ENCODE results near the gene CTCFL. TPM values are rescaled to one million over a fixed set of nuclear protein-coding genes. Genes with fewer than 3 reads are reported as not detected.
A peak's percentile ranks its signal among the peaks of the same experiment; 100 is the strongest.
"Not testable (repeated sequence)": the region's sequence is repeated elsewhere in the genome, so short reads cannot be mapped to it uniquely, and the experiment has no call there.

The CTCFL gene
- total RNA-seq, 2 experiments from 2014 or later = not detected

DNA sequence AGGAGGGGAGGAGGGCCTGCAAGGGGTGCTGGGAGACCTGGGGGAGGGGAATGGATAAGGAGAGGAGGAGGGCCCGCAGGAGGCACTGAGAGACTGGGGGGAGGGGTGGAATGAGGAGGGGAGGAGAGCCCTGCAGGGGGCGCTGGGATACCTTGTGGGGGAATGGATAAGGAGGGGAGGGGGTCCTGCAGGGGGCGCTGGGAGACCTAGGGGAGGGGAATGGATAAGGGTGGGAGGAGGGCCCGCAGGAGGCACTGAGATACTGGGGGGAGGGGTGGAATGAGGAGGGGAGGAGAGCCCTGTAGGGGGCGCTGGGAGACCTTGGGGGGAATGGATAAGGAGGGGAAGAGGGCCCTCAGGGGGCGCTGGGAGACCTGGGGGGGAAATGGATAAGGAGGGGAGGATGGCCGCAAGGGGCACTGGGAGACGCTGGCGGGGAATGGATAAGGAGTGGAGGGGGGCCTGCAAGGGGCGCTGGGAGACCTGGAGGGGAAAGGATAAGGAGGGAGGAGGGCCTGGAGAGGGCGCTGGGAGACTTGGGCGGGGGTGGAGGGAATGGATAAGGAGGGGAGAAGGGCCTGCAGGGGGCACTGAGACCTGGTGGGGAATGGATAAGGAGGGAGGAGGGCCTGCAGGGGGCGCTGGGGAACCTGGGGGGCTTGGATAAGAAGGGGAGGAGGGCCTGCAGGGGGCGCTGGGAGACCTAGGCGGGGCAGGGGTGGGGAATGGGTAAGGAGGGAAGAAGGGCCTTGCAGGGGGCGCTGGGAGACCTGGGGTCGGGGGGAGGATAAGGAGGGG, 1.3 kb upstream of the CTCFL start:
- POLR2A ChIA-PET = no interaction called here
- intact Hi-C loops (cut with micrococcal nuclease) = no loop called here
- CTCF ChIA-PET = interaction anchor here (1.0 kb wide), 1 partner anchor 12 kb away, joined by 4 read pairs; no protein-coding TSS in a partner anchor
- H3K9me3 Mint-ChIP-seq = no peaks in the 10 kb centered on the region
- peaks cover 11% of the 10 kb centered on the region for H3K4me1 Mint-ChIP-seq (ENCODE audit: low read depth)
- H3K27me3 Mint-ChIP-seq = no peaks in the 10 kb centered on the region
- H3K4me3 Mint-ChIP-seq = no peak overlapping the region
- DNase-seq = peak; percentile 36
- H3K36me3 Mint-ChIP-seq = no peaks in the 10 kb centered on the region
- H3K27ac Mint-ChIP-seq = no peak overlapping the region

DNA sequence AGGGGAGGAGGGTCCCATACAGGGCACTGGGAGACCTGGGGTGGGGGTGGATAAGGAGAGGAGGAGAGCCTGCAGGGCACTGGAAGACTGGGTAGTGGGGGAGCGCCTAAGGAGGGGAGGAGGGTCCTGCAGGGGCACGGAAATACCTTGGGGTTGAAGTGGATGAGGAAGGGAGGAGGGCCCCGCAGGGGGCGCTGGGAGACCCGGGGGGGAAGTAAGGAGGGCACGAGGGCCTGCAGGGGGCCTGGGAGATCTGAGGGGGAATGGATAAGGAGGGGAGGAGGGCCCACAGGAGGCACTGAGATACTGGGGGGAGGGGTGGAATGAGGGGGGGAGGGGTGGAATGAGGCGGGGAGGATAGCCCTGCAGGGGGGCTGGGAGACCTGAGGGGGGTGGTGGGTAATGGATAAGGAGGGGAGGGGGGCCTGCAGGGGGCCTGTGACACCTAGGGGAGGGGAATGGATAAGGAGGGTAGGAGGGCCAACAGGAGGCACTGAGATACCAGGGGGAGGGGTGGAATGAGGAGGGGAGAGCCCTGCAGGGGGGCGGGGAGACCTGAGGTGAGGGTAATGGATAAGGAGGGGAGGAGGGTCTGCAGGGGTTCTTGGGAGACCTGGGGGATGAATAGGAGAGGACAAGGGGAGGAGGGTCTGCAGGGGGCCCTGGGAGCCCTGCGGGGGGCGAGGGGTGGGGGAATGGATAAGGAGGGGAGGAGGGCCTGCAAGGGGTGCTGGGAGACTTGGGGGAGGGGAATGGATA, 567 bp upstream of the CTCFL start:
- intact Hi-C loops (cut with micrococcal nuclease) = no loop called here
- POLR2A ChIA-PET = no interaction called here
- Mint-ChIP-seq H3K27ac (no peak overlapping the region), H3K4me1 (ENCODE audit: low read depth) (peaks cover 11% of the 10 kb centered on the region), H3K4me3 (no peak overlapping the region), H3K9me3 (no peaks in the 10 kb centered on the region), H3K27me3 (no peaks in the 10 kb centered on the region), H3K36me3 (no peaks in the 10 kb centered on the region)
- CTCF ChIA-PET = no interaction called here
- DNase-seq = no peak

DNA sequence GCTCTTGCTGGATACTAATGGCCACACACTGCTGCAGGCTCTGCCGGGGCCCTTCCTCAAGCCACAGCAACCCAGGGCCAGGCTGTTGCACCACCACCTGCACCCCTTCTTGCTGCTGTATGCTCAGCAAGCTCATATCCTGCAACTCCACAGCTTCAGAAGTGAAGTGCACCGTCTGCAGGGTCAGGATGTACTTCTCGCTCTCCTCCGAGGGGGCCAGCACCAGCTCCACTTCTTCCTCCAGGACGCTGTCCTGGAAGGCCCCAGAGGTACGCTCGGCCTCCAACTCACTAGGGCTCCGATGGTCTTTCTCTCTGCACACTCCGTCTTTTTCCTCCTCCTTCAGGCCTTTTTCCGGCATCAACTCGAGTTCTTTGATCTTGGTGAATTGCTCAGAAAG, 1.2 kb downstream of the CTCFL start:
- Mint-ChIP-seq H3K27ac (no peak overlapping the region), H3K4me1 (ENCODE audit: low read depth) (peaks cover 11% of the 10 kb centered on the region), H3K4me3 (no peak overlapping the region), H3K36me3 (no peaks in the 10 kb centered on the region), H3K9me3 (no peaks in the 10 kb centered on the region), H3K27me3 (no peaks in the 10 kb centered on the region)
- intact Hi-C loops (cut with micrococcal nuclease) = no loop called here
- DNase-seq = no peak
- POLR2A ChIA-PET = no interaction called here
- CTCF ChIA-PET = no interaction called here

DNA sequence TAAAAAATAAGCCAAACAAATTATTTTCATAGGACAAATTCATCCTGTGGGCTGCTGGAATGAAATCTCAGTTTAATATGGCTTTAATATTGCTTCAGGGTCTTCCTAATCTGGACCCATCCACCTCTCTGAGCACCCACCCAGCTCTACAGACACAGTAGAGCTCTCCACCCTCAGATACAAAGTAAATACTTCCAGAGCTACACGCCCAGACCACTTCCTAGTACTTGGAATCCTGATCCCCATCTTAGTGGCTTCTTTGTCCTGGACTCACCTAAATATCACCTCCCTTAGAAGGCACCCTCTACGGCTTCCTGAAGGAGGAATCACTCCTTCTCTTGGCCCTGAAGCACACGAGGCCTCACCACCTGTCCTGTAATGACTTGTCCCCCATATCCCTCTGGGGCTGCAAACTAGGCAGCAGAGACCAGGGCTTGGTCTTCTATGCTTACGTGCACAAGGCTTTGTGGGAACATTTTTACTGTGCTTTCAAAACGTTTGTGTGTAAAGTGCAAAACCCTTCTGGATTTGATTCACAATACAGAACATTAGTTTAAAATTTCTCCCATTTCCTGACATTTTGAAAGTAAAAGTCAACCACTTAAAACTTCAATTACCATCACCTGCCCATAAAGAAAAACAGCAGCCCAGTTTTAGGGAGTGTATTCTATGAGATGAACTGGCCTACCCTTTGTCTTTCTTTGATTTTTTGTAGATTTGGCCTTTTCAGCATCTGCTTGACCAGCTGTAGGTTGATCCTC, 2.4 kb downstream of the CTCFL start:
- Mint-ChIP-seq H3K9me3 (no peaks in the 10 kb centered on the region), H3K27me3 (no peaks in the 10 kb centered on the region), H3K36me3 (no peaks in the 10 kb centered on the region), H3K4me1 (ENCODE audit: low read depth) (peaks cover 11% of the 10 kb centered on the region), H3K27ac (no peak overlapping the region), H3K4me3 (no peak overlapping the region)
- DNase-seq = peak; percentile 51
- CTCF ChIA-PET = interaction anchor here (1.0 kb wide), 1 partner anchor 13 kb away, joined by 3 read pairs; no protein-coding TSS in a partner anchor
- POLR2A ChIA-PET = no interaction called here
- intact Hi-C loops (cut with micrococcal nuclease) = no loop called here

DNA sequence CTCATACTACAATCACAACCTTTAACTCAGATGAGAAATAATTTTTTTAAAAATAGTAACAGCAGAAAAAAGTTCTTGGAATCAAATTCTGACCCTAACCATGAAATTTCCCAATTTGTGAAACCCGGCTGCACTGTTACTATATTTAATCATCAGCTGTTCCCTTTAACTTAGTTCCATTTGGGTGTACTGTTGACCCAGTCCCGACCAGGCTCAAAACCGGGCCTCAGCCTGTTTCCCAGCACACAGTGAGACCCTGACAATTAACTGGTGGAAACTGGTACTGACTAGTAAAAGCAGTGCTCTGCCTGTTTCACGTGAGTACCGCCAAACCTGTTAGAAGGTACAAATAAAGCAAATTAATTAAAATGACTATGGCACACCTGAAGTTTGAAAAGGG, 7.0 kb downstream of the CTCFL start:
- H3K36me3 Mint-ChIP-seq = no peaks in the 10 kb centered on the region
- no peak overlapping the region for H3K4me3 Mint-ChIP-seq
- H3K27ac Mint-ChIP-seq = no peak overlapping the region
- intact Hi-C loops (cut with micrococcal nuclease) = no loop called here
- ChIA-PET CTCF (no interaction called here), POLR2A (no interaction called here)
- peaks cover 4% of the 10 kb centered on the region for H3K27me3 Mint-ChIP-seq
- no peak for DNase-seq
- no peaks in the 10 kb centered on the region for H3K9me3 Mint-ChIP-seq
- H3K4me1 Mint-ChIP-seq (ENCODE audit: low read depth) = peaks cover 6% of the 10 kb centered on the region

DNA sequence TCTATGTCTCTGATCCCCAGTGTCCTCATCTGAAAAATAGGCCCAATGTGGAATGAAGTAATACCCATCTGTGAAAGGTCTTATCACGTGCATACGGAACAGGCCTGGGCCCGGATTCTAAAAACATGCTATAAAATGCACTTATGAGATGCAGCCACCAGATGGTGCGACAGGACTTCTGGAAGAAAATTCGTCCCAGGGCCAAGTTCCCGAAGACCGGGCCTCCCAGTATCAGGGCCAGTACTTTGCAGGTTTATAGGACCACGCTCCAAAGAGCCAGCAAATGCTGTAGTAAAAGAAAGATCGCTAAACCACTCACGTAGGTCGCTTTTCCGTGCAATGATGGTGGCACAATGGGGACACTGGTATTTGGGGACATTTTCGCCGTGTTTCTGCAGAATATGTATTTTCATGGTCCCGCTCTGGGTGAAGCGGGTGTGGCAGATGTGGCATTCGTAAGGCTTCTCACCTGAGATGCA, 10.6 kb downstream of the CTCFL start:
- Mint-ChIP-seq H3K9me3 (no peaks in the 10 kb centered on the region), H3K27me3 (peaks cover 10% of the 10 kb centered on the region), H3K4me3 (no peak overlapping the region), H3K27ac (no peak overlapping the region), H3K36me3 (no peaks in the 10 kb centered on the region), H3K4me1 (ENCODE audit: low read depth) (no peaks in the 10 kb centered on the region)
- intact Hi-C loops (cut with micrococcal nuclease) = loop anchor here (2.0 kb wide), 1 partner anchor 80 kb away; no protein-coding TSS in a partner anchor
- POLR2A ChIA-PET = no interaction called here
- CTCF ChIA-PET = interaction anchor here (0.9 kb wide), 1 partner anchor 24 kb away, joined by 3 read pairs; no protein-coding TSS in a partner anchor
- peak; percentile 38 for DNase-seq

DNA sequence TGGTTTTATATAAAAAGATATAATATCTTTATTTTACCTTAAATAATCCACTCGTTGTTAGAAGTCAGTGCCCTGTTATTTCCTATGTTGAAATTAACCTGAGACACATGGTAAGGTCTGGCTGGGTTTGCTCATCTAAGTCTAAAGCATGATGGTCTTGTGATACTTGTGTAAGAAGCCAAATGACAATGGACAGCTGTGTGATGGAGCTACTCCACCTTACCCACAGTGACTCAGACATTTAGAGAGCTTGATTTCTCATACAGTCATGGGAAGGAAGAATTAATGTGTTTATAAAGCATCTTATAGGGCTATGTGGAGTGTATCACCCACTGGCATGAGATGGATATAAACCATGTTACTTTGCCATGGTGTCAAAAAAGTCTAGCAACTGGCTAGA, 11.7 kb downstream of the CTCFL start:
- intact Hi-C loops (cut with micrococcal nuclease) = no loop called here
- Mint-ChIP-seq H3K27me3 (peaks cover 14% of the 10 kb centered on the region), H3K4me1 (ENCODE audit: low read depth) (no peaks in the 10 kb centered on the region), H3K4me3 (no peak overlapping the region), H3K36me3 (no peaks in the 10 kb centered on the region), H3K27ac (no peak overlapping the region), H3K9me3 (no peaks in the 10 kb centered on the region)
- DNase-seq = no peak
- POLR2A ChIA-PET = no interaction called here
- CTCF ChIA-PET = interaction anchor here (0.6 to 1.3 kb wide), 3 partner anchors 15 to 82 kb away, joined by 3 to 4 read pairs (median 3); no protein-coding TSS in a partner anchor

DNA sequence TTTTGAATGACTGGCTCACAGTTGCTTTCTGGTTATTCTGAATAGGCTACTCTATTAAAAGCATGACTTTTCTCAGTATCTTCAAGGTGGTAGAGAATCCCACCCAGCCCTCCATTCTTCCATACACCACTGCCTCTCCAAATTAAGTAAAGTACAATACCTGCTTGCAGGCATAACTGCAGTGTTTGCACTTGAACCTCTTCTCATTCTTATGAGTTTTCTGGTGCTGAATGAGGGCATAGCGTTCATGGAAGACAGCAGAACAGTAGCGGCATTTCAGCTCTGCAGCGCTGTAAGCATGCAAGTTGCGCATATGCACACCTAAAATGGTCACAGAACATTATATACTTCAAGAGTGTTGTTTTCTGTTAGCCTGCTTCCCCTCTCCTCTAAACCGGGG, 12.5 kb downstream of the CTCFL start:
- Mint-ChIP-seq H3K4me3 (no peak overlapping the region), H3K27ac (no peak overlapping the region), H3K4me1 (ENCODE audit: low read depth) (no peaks in the 10 kb centered on the region), H3K9me3 (no peaks in the 10 kb centered on the region), H3K36me3 (no peaks in the 10 kb centered on the region), H3K27me3 (peaks cover 14% of the 10 kb centered on the region)
- CTCF ChIA-PET = no interaction called here
- POLR2A ChIA-PET = no interaction called here
- intact Hi-C loops (cut with micrococcal nuclease) = no loop called here
- DNase-seq = no peak

DNA sequence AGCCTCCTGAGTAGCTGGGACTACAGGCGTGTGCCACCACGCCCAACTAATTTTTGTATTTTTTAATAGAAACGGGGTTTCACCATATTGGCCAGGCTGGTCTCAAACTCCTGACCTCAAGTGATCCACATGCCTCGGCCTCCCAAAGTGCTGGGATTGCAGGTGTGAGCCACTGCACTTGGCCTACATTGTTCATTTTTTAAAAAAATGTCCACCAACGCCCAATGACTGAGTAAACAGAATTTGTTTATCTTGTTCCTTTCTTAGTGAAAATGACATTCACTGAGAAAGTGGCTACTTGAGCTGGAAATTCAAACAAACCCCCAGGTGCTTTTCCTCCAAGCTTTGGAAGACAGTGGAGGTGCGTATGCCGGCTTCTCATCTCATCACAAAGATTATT, 13.2 kb downstream of the CTCFL start:
- intact Hi-C loops (cut with micrococcal nuclease); POLR2A ChIA-PET; H3K9me3 Mint-ChIP-seq: not testable (repeated sequence)

DNA sequence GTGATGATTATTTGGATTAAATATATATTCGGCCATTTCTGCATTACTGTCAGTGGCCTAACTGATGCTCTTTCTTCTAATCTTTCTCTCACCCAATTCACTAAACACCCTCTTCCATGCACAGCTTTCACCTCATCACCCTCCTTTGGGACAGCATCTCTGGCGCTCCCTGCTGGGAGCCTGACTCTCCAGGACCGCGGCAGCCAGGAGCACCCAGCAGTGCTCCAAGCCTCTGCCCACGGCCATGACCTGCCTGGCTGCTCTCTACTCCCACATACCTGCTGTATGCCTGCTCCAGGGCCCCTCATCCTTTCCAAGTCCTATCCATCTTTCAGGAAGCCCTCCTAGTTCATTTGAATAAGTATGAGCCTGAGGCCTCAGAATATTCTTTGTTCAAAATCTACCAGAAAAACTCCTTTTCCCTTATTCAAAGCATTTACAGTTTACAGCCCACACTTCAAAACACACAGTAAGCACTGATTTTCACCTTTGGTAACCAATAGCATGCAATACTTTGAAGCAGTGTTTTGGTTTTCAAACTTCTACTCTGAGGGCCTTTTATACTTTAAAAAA, 15.2 kb downstream of the CTCFL start:
- CTCF ChIA-PET = interaction anchor here (0.5 to 1.8 kb wide), 3 partner anchors 11 to 86 kb away, joined by 3 to 8 read pairs (median 5); no protein-coding TSS in a partner anchor
- no peak overlapping the region for H3K27ac Mint-ChIP-seq
- DNase-seq = peak; percentile 34
- H3K9me3 Mint-ChIP-seq = no peaks in the 10 kb centered on the region
- intact Hi-C loops (cut with micrococcal nuclease) = no loop called here
- H3K27me3 Mint-ChIP-seq = peaks cover 13% of the 10 kb centered on the region
- POLR2A ChIA-PET = no interaction called here
- H3K4me3 Mint-ChIP-seq = no peak overlapping the region
- no peaks in the 10 kb centered on the region for H3K4me1 Mint-ChIP-seq (ENCODE audit: low read depth)
- H3K36me3 Mint-ChIP-seq = no peaks in the 10 kb centered on the region

More for the DNA sequence above, 13.2 kb downstream of the CTCFL start:
- CTCF ChIA-PET; H3K27ac Mint-ChIP-seq; H3K36me3 Mint-ChIP-seq; H3K4me1 Mint-ChIP-seq (ENCODE audit: low read depth); H3K4me3 Mint-ChIP-seq; DNase-seq: not testable (repeated sequence)
- H3K27me3 Mint-ChIP-seq = peaks cover 14% of the 10 kb centered on the region

DNA sequence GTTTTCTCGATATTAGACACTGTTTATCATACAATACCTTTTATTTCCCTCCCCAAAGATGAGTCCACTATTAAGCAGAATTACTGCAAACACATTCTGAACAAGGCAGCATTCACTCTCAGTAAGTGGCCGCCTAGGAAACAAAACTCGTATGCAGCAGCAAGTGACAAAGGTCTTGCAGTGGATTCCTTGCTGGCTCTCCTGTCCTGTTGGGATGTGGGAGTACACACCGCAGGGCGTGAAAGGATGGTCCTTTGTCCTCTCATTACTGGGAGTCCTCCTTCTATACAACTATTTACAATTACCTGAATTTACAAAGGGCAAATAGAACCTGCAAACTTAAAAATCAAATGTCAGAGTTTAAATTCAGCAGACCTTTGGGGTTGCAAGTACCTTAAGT, 16.1 kb downstream of the CTCFL start:
- DNase-seq = no peak
- no peaks in the 10 kb centered on the region for H3K4me1 Mint-ChIP-seq (ENCODE audit: low read depth)
- POLR2A ChIA-PET = no interaction called here
- H3K36me3 Mint-ChIP-seq = no peaks in the 10 kb centered on the region
- peaks cover 10% of the 10 kb centered on the region for H3K27me3 Mint-ChIP-seq
- intact Hi-C loops (cut with micrococcal nuclease) = no loop called here
- CTCF ChIA-PET = no interaction called here
- no peak overlapping the region for H3K4me3 Mint-ChIP-seq
- no peaks in the 10 kb centered on the region for H3K9me3 Mint-ChIP-seq
- no peak overlapping the region for H3K27ac Mint-ChIP-seq

DNA sequence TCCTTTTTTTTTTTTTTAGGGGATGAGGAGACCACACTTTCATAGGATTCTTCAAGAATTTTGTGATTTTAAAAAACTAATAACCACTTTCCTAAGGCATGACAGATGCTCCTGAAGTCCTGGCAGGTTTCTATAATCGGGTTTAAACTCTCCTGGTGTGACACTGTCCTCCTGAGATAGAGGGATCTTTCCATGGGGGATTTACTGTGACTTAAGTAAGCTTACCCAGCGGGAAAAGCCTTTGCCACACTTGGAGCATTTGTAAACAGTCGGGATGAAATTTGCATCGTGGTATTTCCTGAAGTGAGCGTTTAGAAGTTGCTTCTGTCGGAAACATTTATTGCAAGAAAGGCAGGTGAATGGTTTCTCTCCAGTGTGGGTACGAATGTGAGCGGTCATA, 16.6 kb downstream of the CTCFL start:
- POLR2A ChIA-PET = no interaction called here
- Mint-ChIP-seq H3K36me3 (no peaks in the 10 kb centered on the region), H3K4me1 (ENCODE audit: low read depth) (no peaks in the 10 kb centered on the region), H3K27me3 (peaks cover 11% of the 10 kb centered on the region), H3K9me3 (no peaks in the 10 kb centered on the region), H3K4me3 (no peak overlapping the region), H3K27ac (no peak overlapping the region)
- no peak for DNase-seq
- CTCF ChIA-PET = no interaction called here
- intact Hi-C loops (cut with micrococcal nuclease) = no loop called here

Measured in activated CD4-positive, alpha-beta memory T cell treated with anti-CD3 and anti-CD28 coated beads for 36 hours (primary cell).